Loucy (cell line): Measurements from ENCODE around the gene ELAPOR1.

Experiments
- H2AFZ ChIP-seq: fragments of 200-600 bp; sonication (generic); 2 replicates; pipeline ENCODE4 v1.6.0; 2016; ENCODE audit warnings: antibody characterized with exemption, mild to moderate bottlenecking, low read length, moderate library complexity
- H3F3A ChIP-seq: fragments of 200-600 bp; 2 replicates; pipeline ENCODE4 v1.6.0; 2016; ENCODE audit warnings: antibody characterized with exemption, low read depth, mild to moderate bottlenecking
- H3K27me3 ChIP-seq: fragments of 200-600 bp; sonication (generic); 2 replicates; pipeline ENCODE4 v1.6.1; 2014; ENCODE audit warnings: low read length, mild to moderate bottlenecking; ENCODE audit not compliant: insufficient read depth, poor library complexity, severe bottlenecking
- H3K36me3 ChIP-seq: fragments of 200-600 bp; sonication (generic); 2 replicates; pipeline ENCODE4 v1.6.1; 2016; ENCODE audit warnings: low read length; ENCODE audit not compliant: insufficient read depth
- H3K4me1 ChIP-seq: fragments of 200-600 bp; sonication (generic); 2 replicates; pipeline ENCODE4 v1.5.1; 2014; ENCODE audit warnings: low read length, mild to moderate bottlenecking; ENCODE audit not compliant: insufficient read depth, poor library complexity, severe bottlenecking
- H3K4me2 ChIP-seq: fragments of 200-600 bp; sonication (generic); 2 replicates; pipeline ENCODE4 v1.6.0; 2014; ENCODE audit warnings: antibody characterized with exemption, low read length, low read depth, mild to moderate bottlenecking; ENCODE audit not compliant: poor library complexity, severe bottlenecking
- H3K4me3 ChIP-seq: fragments of 200-600 bp; sonication (generic); 2 replicates; pipeline ENCODE4 v1.5.1; 2014; ENCODE audit warnings: low read length, mild to moderate bottlenecking, mixed read lengths; ENCODE audit not compliant: poor library complexity, severe bottlenecking
- H3K79me2 ChIP-seq: fragments of 200-600 bp; sonication (generic); 2 replicates; pipeline ENCODE4 v1.6.1; 2014; ENCODE audit warnings: low read length; ENCODE audit not compliant: insufficient read depth
- H3K9ac ChIP-seq: fragments of 200-600 bp; sonication (generic); 2 replicates; pipeline ENCODE4 v1.6.0; 2014; ENCODE audit warnings: mild to moderate bottlenecking, low read depth, low read length, moderate library complexity; ENCODE audit not compliant: poor library complexity, severe bottlenecking
- H3K9me2 ChIP-seq: fragments of 200-600 bp; sonication (generic); replicated peaks from 2 replicates; pipeline ENCODE4 v1.6.1; 2016; ENCODE audit warnings: low read depth, low read length, mixed read lengths
- H3K9me3 ChIP-seq: fragments of 200-600 bp; sonication (generic); 2 replicates; pipeline ENCODE4 v1.6.1; 2014; ENCODE audit warnings: mild to moderate bottlenecking, antibody characterized with exemption, low read length, low read depth; ENCODE audit not compliant: insufficient read depth
- H4K20me1 ChIP-seq: fragments of 200-600 bp; sonication (generic); 2 replicates; pipeline ENCODE4 v1.6.0; 2014; ENCODE audit warnings: antibody characterized with exemption, low read length, mild to moderate bottlenecking; ENCODE audit not compliant: insufficient read depth, poor library complexity, severe bottlenecking
- CTCF ChIP-seq: fragments of 200-600 bp; sonication (generic); conservative IDR thresholded peaks from 2 replicates; pipeline ENCODE4 v1.5.1; 2014; ENCODE audit warnings: mild to moderate bottlenecking, antibody characterized with exemption, low read length
- EZH2phosphoT487 ChIP-seq: fragments of 200-600 bp; IDR thresholded peaks from 2 replicates; pipeline ENCODE4 v1.6.1; 2018; ENCODE audit warnings: antibody characterized with exemption, mild to moderate bottlenecking, moderate library complexity, borderline replicate concordance

ELAPOR1 gene

GRCh38 chr1:109105881-109106280 is 8.0 kb upstream of the ELAPOR1 start:
- Histone ChIP-seq H3K4me1 (peaks cover 5% of the 10 kb centered on the region), H3F3A (no peaks in the 10 kb centered on the region), H3K9me2 (no peaks in the 10 kb centered on the region), H3K4me2 (no peak overlapping the region), H3K36me3 (no peaks in the 10 kb centered on the region), H3K27me3 (no peaks in the 10 kb centered on the region), H4K20me1 (peaks cover 9% of the 10 kb centered on the region), H3K79me2 (peaks cover 13% of the 10 kb centered on the region), H3K4me3 (no peak overlapping the region), H3K9me3 (no peaks in the 10 kb centered on the region), H2AFZ (no peak overlapping the region), H3K9ac (no peak overlapping the region)
- no peak for TF ChIP-seq EZH2phosphoT487
- no peak for TF ChIP-seq CTCF

- Histone ChIP-seq H3F3A (no peaks in the 10 kb centered on the region), H3K4me2 (no peak overlapping the region), H3K36me3 (no peaks in the 10 kb centered on the region), H2AFZ (no peak overlapping the region), H3K27me3 (no peaks in the 10 kb centered on the region), H3K4me3 (no peak overlapping the region), H3K9me2 (no peaks in the 10 kb centered on the region), H3K4me1 (peaks cover 7% of the 10 kb centered on the region), H3K79me2 (no peaks in the 10 kb centered on the region), H3K9me3 (no peaks in the 10 kb centered on the region), H4K20me1 (no peaks in the 10 kb centered on the region), H3K9ac (no peak overlapping the region)
- TF ChIP-seq CTCF (no peak), EZH2phosphoT487 (no peak)
These were observed 6.1 kb upstream of the ELAPOR1 start for GRCh38 chr1:109107785-109108184.

GRCh38 chr1:109109906-109110305 is 4.0 kb upstream of the ELAPOR1 start:
- Histone ChIP-seq H3K27me3 (peaks cover 17% of the 10 kb centered on the region), H3K9me2 (no peaks in the 10 kb centered on the region), H3K79me2 (no peaks in the 10 kb centered on the region), H3K9me3 (no peaks in the 10 kb centered on the region), H4K20me1 (no peaks in the 10 kb centered on the region), H3K4me1 (peaks cover 8% of the 10 kb centered on the region), H3K9ac (no peak overlapping the region), H2AFZ (no peak overlapping the region), H3K36me3 (no peaks in the 10 kb centered on the region), H3K4me2 (no peak overlapping the region), H3F3A (no peaks in the 10 kb centered on the region), H3K4me3 (no peak overlapping the region)
- TF ChIP-seq EZH2phosphoT487: no peak
- no peak for TF ChIP-seq CTCF
